Inflammatory macrophage treated with lipopolysaccharide for 4 hours (primary cell): ENCODE measurements around the gene SYT6.

Source experiments
- DNase-seq: peaks from one replicate; pipeline ENCODE4 v3.0.0-alpha.2; 2020

Gene SYT6

DNA sequence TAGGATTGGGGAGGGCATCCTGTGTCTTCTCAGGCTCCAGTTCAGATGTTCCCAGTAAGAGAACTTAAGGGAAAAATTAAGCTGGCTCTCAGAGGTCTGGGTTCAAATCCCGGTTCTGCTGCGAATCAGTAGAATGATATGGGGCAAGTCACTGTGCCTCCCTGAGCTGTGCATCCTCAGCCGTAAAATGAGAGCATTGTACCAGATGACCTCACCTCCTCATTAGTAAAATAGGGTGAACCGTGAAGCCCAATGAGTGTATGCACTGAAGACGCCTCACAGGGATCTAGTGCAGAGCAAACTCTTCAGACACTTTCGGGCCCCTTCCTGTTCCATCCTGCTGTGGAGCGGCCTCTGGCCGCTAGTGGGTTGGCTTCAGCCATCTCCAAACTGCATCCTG lies 36.0 kb downstream of the SYT6 start:
- no peak for DNase-seq

DNA sequence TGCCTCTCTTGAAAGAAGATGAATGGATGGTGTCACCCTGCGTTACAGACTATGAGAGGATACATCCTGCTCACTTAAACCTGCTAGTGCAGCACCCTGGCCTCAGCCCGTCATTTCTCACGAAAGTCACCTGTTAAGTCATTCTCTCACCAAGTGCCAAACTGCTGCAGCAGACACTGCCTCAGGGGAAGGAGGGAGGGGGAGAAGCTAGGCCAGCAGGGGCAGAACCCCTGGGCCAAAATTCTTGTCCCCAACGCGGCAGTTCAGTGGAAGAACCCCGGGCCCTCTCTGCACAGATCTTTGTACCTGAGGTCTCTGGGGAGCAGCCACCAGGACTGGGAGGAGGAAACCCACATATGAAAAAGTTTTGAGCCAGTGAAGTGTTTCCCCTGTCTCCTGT lies 37.6 kb downstream of the SYT6 start:
- DNase-seq, result no peak

DNA sequence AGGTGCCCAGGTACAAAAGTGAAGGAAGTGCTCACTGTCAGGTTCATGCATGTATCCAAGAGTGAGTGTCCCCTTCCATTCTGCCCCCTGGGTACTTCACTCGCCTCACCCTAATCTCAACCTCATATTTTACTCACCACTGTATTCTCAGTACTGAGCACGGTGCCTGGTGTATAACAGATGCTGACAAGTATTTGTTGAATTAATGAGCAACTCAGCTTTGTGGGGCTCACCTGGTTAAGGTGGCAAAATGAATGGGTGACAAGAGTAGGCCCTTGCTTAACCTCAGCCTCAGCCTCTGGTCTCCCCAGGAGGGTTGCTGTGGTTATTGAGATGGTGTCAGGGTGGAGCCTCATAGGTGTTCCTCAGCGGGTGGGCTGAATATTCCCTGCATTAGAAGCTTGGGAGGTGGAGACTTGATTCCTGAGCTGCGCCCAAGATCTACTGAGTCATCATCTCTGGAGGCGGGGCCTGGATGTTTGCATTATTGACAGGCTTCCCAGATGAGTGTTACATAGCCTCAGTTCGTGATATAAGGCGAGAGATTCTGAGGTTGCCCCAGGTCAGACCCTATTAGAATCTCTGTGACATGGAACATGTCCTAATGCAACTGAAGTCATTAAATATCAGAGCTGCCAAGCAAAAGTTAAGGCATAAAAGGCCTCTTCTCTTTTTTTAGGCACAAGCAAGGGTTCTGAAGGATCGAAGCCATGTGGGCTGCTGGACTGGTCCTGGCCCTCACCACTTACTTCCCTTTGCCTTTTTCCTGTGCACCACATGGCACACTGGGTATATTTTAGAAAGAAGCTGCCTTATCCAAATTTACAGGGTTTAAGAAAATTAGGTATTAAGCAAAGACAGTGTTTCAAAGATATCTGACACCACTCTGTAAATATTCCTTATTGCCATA lies 39.2 kb downstream of the SYT6 start:
- peak; percentile 71 for DNase-seq

DNA sequence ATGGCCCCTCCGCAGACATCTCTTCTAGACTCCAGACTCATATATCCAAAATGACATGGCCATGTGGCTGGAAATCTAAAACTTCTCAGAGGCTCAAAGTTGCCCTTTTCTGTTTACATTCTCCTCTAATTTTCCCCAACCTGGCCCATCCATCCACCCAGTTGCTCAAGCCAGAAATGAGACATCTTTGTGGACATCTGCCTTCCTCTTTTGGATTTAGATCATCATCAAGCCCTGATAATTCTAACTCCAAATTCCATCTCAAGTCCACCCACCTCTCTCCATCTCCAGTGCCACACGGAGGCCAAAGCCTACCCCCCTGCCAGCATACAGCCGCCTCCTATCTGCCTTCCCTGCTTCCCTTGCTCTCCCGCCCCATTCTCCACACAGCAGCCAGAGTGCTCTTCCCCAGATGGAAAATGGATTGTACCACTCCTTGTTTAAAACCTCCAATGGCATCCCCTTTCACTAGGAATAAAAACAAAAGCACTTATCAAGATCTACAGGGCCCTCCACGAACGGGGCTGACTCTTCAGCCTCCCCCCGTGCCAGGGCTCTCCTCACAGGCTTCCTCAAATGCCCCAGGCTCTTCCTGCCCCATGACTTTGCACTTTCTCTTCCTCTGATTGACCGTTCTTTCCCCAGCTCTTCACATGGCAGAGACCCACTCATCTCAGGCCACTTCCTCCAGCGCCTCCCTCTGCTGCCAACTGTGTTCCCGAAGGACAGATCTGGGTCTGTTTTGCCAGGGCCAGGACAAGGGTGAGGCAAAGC lies 40.1 kb downstream of the SYT6 start:
- peak; percentile 92 for DNase-seq

DNA sequence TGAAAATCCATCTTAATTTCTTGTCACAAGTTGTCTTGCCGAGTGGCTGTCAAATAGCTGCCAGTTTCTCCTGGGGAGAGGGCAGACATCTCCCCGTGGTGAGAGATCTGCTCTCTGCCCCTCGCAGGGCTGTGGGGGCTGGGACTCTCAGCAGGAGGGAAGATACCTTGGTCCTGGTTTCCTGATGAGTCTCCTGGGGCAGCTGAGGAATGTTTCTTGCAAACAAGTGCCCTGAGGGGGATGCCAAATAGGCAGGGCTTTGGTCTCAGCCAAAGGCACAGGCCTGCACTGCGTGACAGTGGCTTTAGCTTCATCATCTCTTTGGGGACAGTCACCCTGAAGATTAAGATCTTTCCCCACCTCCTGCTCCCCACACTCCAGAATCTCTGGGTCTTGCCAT lies 40.9 kb downstream of the SYT6 start:
- no peak for DNase-seq

DNA sequence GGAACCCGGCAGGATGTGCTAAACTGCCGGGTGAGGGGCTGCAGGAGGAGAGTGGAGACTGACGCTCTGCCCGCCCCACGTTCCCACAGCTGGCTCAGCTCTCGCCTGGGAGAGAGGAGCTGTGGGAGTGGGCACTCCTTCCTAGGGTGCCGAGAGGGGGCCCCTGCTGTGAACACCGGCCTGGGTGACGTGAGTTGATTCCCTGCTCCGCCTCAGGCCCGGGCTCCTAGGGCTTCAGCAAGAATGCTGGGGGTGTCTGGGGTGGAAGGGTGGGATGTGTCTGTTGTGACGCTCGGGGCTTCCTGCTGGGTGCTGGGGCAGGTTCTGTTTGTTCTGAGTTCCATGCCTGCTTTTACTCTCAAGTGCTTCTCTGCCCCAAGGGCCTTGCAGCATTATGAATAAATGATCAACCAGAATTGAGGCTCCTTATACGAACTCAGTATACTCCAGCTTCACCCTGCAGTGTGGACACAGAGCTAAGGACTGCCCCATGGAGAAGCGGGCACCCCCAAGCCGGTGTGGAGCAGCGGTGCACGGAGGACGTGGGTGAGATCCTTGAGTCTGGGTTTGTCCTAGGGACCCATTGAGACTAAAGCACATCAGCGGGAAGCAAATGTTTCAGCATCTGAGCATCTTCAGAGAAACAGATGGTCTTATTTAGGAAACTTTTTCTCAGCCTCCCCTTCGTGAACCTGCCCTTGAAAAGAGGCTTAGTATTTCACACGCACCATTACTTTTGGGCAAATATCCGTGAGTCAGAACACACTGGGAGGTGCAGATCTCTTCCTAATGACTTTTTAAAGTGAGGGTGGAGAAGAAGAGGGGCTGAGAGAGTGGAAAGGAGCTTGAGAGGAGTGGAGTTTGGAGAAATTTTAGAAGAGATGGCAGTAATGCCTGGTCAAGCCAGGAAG lies 41.7 kb downstream of the SYT6 start:
- DNase-seq, result no peak

DNA sequence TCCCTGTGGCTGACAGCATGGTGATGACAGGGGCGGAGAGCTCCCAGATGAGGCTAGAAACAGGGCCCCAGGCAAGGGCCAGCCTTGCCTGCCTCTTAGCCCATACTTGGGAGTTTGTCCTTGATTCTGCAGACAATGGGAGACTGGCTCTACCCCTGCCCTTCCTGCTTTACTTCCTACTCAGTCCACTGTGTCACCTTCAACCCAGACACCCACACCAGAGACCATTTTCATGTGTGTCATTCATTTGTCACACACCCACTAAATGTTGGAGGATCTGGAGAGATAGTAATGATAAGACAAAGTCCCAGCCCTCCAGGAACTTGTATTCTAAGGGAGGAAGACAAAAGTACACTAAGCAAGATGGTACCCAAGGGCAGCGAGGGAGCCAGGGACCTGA lies 43.7 kb downstream of the SYT6 start:
- DNase-seq, result peak; percentile 62

DNA sequence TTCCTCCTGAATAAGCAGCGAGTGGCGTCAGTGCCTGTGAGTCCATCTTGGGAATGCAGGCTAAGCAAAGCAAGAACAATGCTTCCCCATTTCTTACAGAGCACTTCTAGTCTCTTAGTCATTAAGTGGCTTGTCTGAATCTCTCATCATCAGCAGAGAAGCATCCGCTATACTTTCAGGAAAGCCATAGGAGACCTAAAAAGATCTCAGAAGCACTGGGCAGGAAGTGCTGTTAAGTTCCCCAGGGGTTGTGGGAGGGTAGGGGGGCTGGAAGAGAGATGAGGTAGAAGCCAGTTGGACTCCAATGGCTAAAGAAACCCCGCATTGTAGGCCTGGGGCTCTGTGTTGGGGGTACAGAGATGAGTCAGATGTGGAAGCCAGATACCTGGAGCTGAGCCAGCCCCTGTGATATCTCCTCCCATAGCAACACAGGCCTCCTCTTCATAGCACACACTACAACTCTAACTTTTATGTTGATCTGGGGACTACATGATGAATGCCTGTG lies 44.9 kb downstream of the SYT6 start:
- DNase-seq, result peak; percentile 89

DNA sequence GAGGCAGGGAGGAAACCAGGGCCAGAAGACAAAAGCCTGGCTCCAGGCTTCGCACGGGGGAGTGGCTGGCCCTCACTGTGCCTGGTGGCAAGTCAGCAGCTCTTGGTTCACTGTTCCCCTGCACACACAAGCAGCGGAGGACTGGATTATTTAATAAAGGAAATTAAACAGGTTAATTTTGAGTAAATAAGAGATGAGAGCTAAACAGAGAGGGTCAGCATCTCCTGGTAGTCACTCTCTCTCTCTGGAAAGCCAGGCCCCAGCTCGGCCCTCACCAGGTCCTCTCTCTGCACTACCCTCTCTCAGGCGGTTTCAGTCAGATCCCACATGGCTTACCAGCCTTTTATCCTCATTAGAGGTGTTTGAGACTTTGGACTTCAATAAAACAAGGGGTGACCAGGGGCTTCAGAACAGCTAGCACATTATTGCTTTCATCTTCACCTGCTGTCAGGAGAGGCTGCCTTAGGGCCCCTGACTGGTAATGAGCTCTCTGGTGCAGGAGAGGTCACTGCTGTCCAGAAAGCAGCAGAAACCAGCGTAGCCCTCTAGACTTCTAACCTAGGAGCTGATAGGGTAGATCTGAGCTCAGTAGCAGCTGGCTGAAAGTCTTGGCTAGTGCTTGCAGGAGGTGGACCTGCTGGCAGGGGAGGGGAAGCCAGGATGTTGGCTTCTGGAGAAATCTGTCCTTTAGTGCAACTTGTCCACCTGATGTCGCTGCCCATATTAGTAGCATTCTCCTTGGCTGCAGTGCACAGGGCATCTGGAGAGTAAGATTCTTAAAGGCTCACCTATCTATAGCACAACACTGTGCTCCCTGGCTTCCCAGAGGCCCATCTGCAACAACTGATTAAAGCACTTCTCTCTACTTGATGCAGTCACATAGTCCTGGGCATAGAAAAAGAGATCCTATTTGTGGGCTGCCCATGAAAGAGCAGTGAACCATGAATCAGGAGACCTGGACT lies 45.9 kb downstream of the SYT6 start:
- DNase-seq, result no peak

DNA sequence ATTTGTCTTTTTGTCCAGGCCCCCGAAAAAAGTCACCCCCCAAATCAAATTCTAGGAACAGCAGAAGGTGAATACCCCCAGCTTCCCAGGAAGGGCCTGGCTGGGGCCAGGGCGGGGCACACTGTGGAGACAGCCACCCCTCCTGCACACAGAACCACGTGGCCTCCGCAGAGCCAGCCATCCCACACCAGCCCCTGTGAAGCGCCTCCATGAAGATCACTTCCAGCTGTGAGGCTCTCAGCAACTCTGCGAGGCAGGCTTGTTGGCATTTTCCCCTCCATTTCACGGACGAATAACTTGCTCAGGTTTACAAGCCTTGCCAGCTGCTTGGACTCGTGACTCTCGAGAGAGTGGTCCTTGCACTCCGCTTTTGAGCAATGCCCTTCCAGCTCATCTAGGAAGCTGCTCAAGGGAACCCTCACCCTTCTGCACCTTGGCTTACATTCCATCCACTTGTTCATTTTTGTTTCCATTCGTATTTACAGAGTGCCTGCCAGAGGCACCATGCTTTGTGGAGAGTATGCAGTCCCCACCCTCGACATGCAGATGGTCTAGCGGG lies 48.2 kb downstream of the SYT6 start:
- no peak for DNase-seq

DNA sequence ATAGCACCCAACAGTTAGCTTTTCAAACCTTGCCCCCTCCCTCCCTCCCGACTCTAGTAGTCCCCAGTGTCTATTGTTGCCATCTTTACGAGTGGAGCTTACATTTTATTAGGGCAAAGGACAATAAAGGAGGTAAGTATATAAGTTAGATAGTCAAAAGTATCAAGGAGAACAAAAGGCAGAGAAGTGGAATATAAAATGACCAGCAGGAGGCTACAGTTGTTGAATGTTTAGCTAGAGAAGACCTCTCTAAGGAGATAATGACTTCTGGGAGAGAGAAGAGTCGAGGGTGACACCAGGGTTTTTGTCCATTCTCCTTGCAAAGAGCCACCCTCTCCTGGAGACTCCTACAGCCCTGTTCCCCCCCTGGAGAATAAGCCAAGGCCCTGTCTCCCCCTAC lies 48.7 kb downstream of the SYT6 start:
- no peak for DNase-seq

DNA sequence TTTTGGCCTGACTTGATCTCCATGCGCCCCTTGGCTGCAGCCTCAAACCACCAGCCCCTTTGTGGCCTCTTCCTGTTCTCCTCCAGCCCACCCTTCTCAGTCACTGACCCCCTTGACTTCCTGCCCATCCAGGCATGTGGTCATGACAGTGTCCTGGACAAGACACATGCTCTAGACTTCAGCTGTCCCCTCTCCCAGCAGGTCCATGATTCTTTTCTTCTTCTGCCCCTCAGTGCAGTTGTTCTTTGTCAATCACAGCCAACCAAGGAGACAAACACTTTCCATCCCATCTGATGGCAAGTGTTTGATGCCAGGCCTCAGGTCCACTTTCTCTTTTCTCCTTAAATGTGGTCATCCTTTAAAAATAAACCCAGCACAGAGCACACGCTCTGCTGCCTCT lies 49.7 kb downstream of the SYT6 start:
- DNase-seq, result no peak

DNA sequence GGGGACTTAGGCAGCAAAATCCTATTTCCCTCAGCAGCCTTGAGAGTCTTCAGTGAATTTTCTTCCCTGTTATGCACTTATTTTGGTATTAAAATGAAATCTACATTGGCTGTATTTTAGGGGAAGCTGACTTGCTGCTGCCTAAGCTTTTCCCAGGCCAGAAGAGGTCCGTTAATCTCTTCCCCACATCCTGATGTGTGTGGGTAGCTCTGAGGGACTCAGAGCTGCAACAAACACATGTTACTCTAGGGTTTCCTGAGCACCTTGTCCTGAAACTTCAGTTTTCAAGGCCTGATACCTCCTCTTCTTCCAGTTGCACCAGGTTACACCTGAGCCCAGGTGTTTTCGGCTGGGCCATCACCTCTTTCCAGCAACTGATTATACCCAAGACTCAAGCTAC lies 51.5 kb downstream of the SYT6 start:
- DNase-seq, result no peak

DNA sequence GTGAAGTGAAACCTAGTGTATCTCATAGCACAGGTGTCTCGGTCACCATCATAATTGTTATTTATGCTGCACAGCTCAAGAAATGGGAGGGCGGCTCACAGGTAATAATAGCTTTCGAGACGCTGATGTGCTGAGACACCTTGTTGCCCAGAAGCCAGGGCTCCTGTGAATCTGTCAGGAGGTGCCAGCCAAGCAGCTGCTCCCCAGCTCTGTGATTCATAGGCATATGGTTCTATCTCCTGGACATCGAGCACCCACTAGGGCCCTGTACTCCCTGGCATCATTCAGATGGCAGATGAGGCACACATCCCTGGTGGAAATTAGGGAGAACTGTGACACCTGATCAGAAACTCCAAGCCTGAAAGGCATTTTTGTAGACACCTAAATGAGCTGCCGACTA lies 53.5 kb downstream of the SYT6 start:
- DNase-seq, result no peak

DNA sequence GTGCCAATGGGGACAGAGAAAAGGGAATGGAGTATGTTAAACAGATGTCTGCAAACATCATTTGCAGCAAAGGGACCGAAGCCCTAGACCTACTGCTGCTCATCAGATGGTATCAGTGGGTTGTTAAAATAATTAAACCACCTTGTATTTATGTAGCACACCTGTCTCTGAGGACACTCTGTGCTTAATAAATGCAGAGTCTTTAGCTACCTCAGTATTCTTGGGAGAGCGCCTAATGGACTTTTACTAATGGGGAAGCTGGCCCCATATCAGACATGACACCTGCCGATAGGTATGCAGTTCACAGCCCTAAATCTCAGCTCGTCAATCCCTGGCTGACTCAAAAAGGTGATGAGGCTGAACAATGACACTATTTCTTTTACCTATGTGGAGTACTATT lies 54.4 kb downstream of the SYT6 start:
- DNase-seq, result no peak

DNA sequence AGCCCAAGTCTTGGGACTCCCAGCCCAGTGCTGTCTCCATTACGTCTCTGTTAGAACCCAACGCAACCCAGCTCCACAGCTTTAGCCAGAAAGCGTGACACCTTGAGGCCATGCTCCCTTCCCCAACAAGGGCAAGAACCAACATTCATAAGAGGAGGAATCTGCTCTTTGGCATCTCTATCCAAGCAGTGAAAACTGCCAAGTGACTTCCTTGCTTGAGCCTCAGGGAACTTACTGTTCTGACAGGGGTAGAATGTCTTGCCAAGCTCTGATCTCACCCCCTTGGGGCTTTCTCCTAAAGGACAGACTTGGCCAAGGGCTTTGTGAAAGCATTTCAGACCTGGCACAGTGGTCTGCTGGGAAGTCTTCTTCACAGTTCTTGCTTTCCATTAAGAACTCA lies 56.6 kb downstream of the SYT6 start:
- DNase-seq, result no peak

DNA sequence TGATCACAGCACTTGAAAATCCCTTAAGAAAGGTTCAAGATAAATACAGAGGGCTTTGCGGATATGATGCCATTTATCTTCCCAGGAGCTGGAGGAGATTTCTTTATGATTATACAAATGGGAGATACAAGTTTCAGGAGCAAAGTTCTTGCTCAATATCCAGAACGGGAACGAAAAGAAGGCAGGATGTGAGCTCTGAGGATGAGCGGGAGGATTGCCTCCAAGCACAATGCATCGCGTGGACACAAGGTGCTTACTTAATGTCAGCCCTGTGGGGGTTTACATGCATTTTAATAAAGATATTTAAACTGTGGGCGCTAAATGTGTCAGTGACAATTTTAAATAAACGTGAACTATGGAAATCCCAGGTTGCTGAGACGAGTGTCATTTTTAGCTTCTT lies 59.0 kb downstream of the SYT6 start:
- DNase-seq, result no peak

DNA sequence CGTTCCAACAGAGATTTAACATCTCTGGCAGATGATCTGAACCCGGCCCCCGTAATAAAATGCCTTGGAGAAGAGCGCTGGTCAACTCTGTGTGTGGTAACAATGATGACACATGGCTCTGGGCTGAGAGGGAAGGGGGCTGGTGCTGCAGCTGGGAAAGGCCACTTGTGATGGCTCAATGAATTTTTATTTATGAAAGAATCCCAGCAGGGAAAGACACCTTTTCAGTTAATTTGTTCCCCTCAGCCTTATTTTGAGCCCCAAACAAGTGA lies 59.4 kb downstream of the SYT6 start:
- DNase-seq, result peak; percentile 47

DNA sequence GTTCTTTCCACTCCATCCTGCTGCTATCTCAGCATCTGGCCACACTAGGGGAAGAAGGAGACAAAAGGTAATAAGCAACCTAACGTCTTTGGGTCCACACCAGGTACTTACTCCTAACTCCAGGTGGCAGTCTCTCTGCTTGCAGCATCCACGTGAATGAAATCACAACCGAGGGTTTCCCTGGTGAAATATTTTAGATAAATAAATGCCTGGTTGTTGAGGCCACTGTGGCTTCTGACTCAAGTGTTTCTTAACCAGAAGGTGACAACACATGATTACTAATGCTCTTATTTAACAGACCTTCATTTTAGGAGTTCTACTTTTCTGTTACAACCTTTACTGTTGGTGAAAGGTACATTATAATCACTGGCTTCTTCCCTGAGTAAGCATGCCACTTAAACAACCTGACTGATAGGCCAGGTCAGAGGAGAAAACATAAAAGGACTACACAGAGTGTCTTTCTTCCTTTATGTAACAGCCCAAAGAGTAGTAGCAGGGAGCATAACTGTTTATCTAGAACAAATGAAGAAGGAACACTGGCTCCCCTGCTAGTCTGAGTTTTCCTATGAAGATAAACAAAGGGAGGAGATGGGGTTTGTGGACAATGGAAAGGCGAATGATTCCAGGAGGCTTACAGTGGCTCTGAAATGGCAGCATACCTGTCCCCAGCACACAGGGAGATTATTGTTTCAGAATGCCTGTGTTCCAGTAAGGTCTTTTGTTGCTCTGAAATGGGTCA lies 59.9 kb downstream of the SYT6 start:
- DNase-seq, result peak; percentile 54

DNA sequence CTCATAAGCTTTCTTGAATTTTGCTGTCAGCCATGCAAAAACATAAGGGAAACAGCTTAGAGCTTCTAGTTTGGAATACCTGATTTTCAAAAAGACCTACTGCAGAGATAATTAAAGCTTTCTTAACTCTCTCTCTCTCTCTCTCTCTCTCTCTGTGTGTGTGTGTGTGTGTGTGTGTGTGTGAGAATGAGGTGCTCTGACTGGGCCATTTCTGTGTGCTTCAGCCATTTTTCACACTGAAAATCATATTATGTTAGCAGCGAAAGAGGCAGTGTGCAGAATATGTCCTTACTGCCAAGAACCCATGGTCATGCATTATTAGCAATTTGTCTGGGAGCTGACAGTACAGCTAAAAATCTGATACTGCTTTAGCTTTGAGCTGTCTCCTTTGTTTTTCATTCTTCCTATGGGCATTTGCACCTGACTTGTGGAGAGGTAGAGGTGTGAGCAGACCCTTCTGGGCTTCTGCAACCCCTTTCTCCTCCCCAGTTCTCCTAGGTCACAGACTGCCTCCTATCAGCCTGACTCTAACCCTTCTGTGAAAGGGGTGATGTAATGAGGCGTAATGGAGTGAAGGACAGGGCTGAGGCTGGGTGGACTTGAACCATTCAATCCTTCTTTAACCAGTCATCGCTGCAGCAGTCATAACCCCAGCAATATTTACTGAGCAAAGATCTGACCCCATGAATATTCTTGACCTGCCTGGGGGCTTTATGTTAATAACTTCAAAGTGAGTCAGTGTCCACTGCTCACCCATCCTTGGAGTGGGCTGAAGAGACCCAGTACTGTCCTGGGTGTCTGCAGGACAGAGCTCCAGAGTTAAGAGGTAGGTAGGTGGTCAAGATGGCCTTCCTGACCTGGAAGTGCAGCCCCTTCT lies 61.2 kb downstream of the SYT6 start:
- no peak for DNase-seq
